ENCODE results near the gene FAM117A. TPM values are rescaled to one million over a fixed set of nuclear protein-coding genes. Genes with fewer than 3 reads are reported as not detected.

Gene FAM117A
- total and polyA plus RNA-seq, 2 of the 8 experiments (the other 6 are each of a cell fraction or from before 2014, with no cell fraction given), result 28.4 to 45.7 TPM

GRCh38 chr17:49748223-49748622, 15.7 kb downstream of the FAM117A start (continued):
- no peak for TF ChIP-seq ATF3 (IDR thresholded peaks at IDR 0.05; ENCODE audit: insufficient read depth, low read depth, low read length)
- TF ChIP-seq KDM5A (IDR thresholded peaks at IDR 0.05; ENCODE audit: low read length), result no peak
- no peak for TF ChIP-seq KDM4A (IDR thresholded peaks at IDR 0.05; ENCODE audit: low read depth, low read length, severe bottlenecking)
- no peak for TF ChIP-seq JUND (IDR thresholded peaks at IDR 0.05; ENCODE audit: low read length)
- TF ChIP-seq HDAC2 (IDR thresholded peaks at IDR 0.05; ENCODE audit: borderline replicate concordance in 1 of 2, low read depth in 2 of 2, low read length in 2 of 2), result no peak

All from H1 (cell line).